B cell (primary cell): ENCODE data around the gene SERPINA9. TPM values are rescaled to one million over a fixed set of nuclear protein-coding genes. Genes with fewer than 3 reads are reported as not detected.

Experiments used
- ATAC-seq: fragments of 200-7000 bp; cut with Tn5 transposase; one replicate; pipeline ENCODE4 v1.10.0; 2021; ENCODE audit warnings: low read depth, mild to moderate bottlenecking, moderate number of reproducible peaks, moderate library complexity
- CTCF ChIA-PET: fragments of 350-600 bp; sonication (Branson Sonifier 250); formaldehyde crosslinking; loops from one replicate; lab custom pipeline; 2021; ENCODE audit warnings: antibody characterized with exemption, inconsistent platforms; lab: Charles Lee
- POLR2A ChIA-PET: fragments of 350-600 bp; sonication (Branson Sonifier 250); formaldehyde crosslinking; loops from one replicate; lab custom pipeline; 2021; ENCODE audit warnings: antibody characterized with exemption; lab: Charles Lee
- DNase-seq: peaks from one replicate; pipeline ENCODE4 v3.0.0; 2013
- H2AFZ ChIP-seq: 2 replicates; pipeline ENCODE4 v1.6.1; 2012; ENCODE audit warnings: mild to moderate bottlenecking, low read depth, low read length; ENCODE audit not compliant: insufficient read depth, poor library complexity, severe bottlenecking
- H3K27ac ChIP-seq, 2 donors: 1 replicate in 1 of 2; 2 replicates in 1 of 2; pipeline ENCODE4 v1.5.1; 2012 to 2013; ENCODE audit warnings: low read length in 2 of 2, mild to moderate bottlenecking in 2 of 2, moderate library complexity in 1 of 2
- H3K27me3 ChIP-seq, 4 experiments: fragments of 200-600 bp in 1 of 4; sonication (generic) in 1 of 4; replicated peaks in 1 of 4; 1 replicate in 2 of 4; 2 replicates in 2 of 4; pipeline versions ENCODE4 v1.6.1 to v1.7.0; 2013 to 2016; ENCODE audit warnings: low read length in 3 of 4, mild to moderate bottlenecking in 2 of 4, mixed read lengths in 1 of 4, moderate library complexity in 1 of 4; ENCODE audit not compliant: insufficient read depth in 4 of 4, control insufficient read depth in 3 of 4; ENCODE audit errors: control extremely low read depth in 1 of 4
- H3K36me3 ChIP-seq, 2 experiments: replicated peaks in 1 of 2; 1 replicate in 1 of 2; 2 replicates in 1 of 2; pipeline versions ENCODE4 v1.6.1 to v1.7.1; 2013; ENCODE audit warnings: low read length in 1 of 2; ENCODE audit not compliant: insufficient read depth in 2 of 2, control insufficient read depth in 1 of 2; ENCODE audit errors: control extremely low read depth in 1 of 2, extremely low read depth in 1 of 2
- H3K4me1 ChIP-seq, 2 donors: fragments of 200-600 bp in 1 of 2; sonication (generic) in 1 of 2; 1 replicate in 1 of 2; 2 replicates in 1 of 2; pipeline versions ENCODE4 v1.5.1 to v1.6.1; 2013 to 2017; ENCODE audit warnings: low read length in 2 of 2; ENCODE audit not compliant: control insufficient read depth in 2 of 2, insufficient read depth in 2 of 2
- H3K4me2 ChIP-seq: replicated peaks from 2 replicates; pipeline ENCODE3; 2012; ENCODE audit warnings: mild to moderate bottlenecking, low read depth, low read length; ENCODE audit not compliant: poor library complexity, severe bottlenecking
- H3K4me3 ChIP-seq, 5 experiments: fragments of 200-600 bp in 1 of 5; sonication (generic) in 1 of 5; 1 replicate in 3 of 5; 2 replicates in 2 of 5; pipeline versions ENCODE4 v1.5.1 to v1.7.0; 2011 to 2016; ENCODE audit warnings: low read length in 4 of 5, mild to moderate bottlenecking in 4 of 5, low read depth in 2 of 5, control low read depth in 1 of 5, moderate library complexity in 1 of 5; ENCODE audit not compliant: insufficient read depth in 1 of 5; ENCODE audit errors: control extremely low read depth in 1 of 5, extremely low read depth in 1 of 5
- H3K79me2 ChIP-seq: fragments of 200-600 bp; sonication (generic); one replicate; pipeline ENCODE4 v1.6.0; 2016; ENCODE audit warnings: low read length; ENCODE audit not compliant: control insufficient read depth, insufficient read depth
- H3K9ac ChIP-seq: fragments of 200-600 bp; sonication (generic); 2 replicates; pipeline ENCODE4 v1.6.1; 2017; ENCODE audit warnings: mild to moderate bottlenecking, low read length, moderate library complexity
- H3K9me3 ChIP-seq, 3 donors: one replicate each; pipeline versions ENCODE4 v1.6.1 to v1.7.1; 2013; ENCODE audit warnings: low read length in 2 of 3; ENCODE audit not compliant: control insufficient read depth in 2 of 3, insufficient read depth in 1 of 3; ENCODE audit errors: control extremely low read depth in 1 of 3
- H4K20me1 ChIP-seq: 2 replicates; pipeline ENCODE4 v1.6.0; 2012; ENCODE audit warnings: mild to moderate bottlenecking, low read length; ENCODE audit not compliant: insufficient read depth, control insufficient read depth, poor library complexity, severe bottlenecking
- H3K27ac Mint-ChIP-seq: one replicate; pipeline ENCODE4 v1.8.0; 2021; ENCODE audit warnings: mixed read lengths
- H3K27me3 Mint-ChIP-seq: one replicate; pipeline ENCODE4 v1.8.0; 2021; ENCODE audit warnings: mixed read lengths
- H3K4me1 Mint-ChIP-seq: one replicate; pipeline ENCODE4 v1.8.0; 2021; ENCODE audit warnings: mixed read lengths
- H3K4me3 Mint-ChIP-seq: one replicate; pipeline ENCODE4 v1.8.0; 2021; ENCODE audit warnings: mixed read lengths
- H3K9me3 Mint-ChIP-seq: one replicate; pipeline ENCODE4 v1.8.0; 2022; ENCODE audit warnings: mixed read lengths; ENCODE audit not compliant: insufficient read depth
- EZH2 ChIP-seq: IDR thresholded peaks from 2 replicates; pipeline ENCODE4 v1.6.1; 2012; ENCODE audit warnings: borderline replicate concordance, low read depth, mild to moderate bottlenecking, moderate library complexity, low read length; ENCODE audit not compliant: insufficient read depth, poor library complexity, severe bottlenecking
- WGBS: methylation state at CpG from one replicate; pipeline ENCODE4 v1.1.5; 2013; ENCODE audit warnings: missing lambda C conversion rate; ENCODE audit not compliant: insufficient coverage; 5-methylcytosine and 5-hydroxymethylcytosine counted together
- intact Hi-C: fragments of 100-400 bp; cut with micrococcal nuclease; formaldehyde crosslinking; loops from one replicate; pipeline ENCODE4 v1.10.0; 2022
- polyA plus RNA-seq: library from polyadenylated mRNA; depleted of rRNA; stranded (reverse); fragments of >200 nt; gene quantifications from 2 replicates; pipeline ENCODE4 v1.2.3, GENCODE V29; 2012
- total RNA-seq, 2 donors: library from RNA; stranded (reverse); fragments of 120-200 nt in 1 of 2; gene quantifications; 1 replicate in 1 of 2; 2 replicates in 1 of 2; pipeline versions ENCODE4 v1.2.3 to v1.2.4, GENCODE V29; 2013 to 2022
- TF ChIP-seq, protein P1 (sequence below): fragments of 200-600 bp; IDR thresholded peaks from one replicate; pipeline ENCODE4 v1.8.0; 2022; ENCODE audit warnings: antibody characterized with exemption, mild to moderate bottlenecking

SERPINA9 gene
- total and polyA plus RNA-seq, 2 donors (not counting 1 experiment from before 2014, with no cell fraction given) = 0.74 TPM; not detected in 1

DNA sequence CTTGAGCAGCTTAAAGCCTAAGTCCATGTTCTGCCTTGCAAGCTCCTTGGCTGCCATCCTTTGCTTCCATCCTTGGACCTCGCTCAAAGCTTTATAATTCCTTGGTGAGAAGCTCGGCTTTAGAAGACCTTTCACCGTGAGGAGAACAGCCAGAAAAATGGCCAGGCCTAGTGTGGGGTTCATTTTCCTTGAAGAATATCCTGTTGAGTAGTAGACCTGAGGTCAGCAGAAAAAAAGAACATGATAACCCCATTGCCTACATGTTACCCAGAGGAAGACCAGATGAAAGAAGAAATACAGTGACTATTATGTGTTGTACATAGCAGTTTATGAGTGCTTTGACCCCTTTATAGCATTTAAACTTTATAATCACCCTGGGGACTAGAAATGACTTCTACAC is 22.2 kb upstream of the SERPINA9 start:
- Mint-ChIP-seq H3K27ac (no peak overlapping the region), H3K4me3 (no peak overlapping the region), H3K4me1 (no peaks in the 10 kb centered on the region), H3K27me3 (peaks cover 2% of the 10 kb centered on the region), H3K9me3 (no peaks in the 10 kb centered on the region)
- peaks cover 0 to 8% (median 0%) of the 10 kb centered on the region in 3 donors for H3K9me3 ChIP-seq
- POLR2A ChIA-PET = no interaction called here
- H4K20me1 ChIP-seq = no peaks in the 10 kb centered on the region
- DNase-seq = no peak
- no peaks in the 10 kb centered on the region for H3K4me1 ChIP-seq
- CTCF ChIA-PET = interaction anchor here (1.0 to 1.4 kb wide), 2 partner anchors 11 to 12 kb away, joined by 4 read pairs; no protein-coding TSS in a partner anchor
- H3K79me2 ChIP-seq = no peaks in the 10 kb centered on the region
- intact Hi-C loops = no loop called here
- H3K36me3 ChIP-seq = no peaks in the 10 kb centered on the region
- no peak overlapping the region for H3K4me3 ChIP-seq
- no peak for ATAC-seq
- 60% methylated on average over 2 of the region's 3 CpGs for WGBS
- no peak overlapping the region for H3K4me2 ChIP-seq
- no peak overlapping the region for H3K9ac ChIP-seq
- TF ChIP-seq, protein P1, sequence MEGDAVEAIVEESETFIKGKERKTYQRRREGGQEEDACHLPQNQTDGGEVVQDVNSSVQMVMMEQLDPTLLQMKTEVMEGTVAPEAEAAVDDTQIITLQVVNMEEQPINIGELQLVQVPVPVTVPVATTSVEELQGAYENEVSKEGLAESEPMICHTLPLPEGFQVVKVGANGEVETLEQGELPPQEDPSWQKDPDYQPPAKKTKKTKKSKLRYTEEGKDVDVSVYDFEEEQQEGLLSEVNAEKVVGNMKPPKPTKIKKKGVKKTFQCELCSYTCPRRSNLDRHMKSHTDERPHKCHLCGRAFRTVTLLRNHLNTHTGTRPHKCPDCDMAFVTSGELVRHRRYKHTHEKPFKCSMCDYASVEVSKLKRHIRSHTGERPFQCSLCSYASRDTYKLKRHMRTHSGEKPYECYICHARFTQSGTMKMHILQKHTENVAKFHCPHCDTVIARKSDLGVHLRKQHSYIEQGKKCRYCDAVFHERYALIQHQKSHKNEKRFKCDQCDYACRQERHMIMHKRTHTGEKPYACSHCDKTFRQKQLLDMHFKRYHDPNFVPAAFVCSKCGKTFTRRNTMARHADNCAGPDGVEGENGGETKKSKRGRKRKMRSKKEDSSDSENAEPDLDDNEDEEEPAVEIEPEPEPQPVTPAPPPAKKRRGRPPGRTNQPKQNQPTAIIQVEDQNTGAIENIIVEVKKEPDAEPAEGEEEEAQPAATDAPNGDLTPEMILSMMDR = no peak
- TF ChIP-seq EZH2 = no peak
- H3K27me3 ChIP-seq = no peaks in the 10 kb centered on the region
- no peak overlapping the region for H2AFZ ChIP-seq
- no peak overlapping the region for H3K27ac ChIP-seq

DNA sequence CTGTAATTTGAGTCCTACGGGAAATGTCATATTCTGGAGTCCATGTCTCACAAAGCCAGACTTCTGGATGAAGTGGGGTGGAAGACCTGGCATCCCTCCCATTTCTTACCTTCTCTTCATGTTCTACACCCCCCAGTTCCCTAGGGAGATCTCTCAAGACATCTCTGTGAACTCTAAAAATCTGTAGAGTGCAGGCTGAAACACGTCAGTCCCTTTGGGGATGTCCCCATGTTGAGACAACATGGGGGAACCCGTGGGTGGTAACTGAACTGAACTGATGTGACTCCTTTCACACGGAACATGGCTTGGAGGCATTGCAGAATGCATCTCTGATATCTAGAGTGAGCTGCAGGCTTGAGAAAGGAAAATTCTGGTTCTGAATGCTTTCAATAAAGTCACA is 18.1 kb upstream of the SERPINA9 start:
- Histone ChIP-seq H4K20me1 (no peaks in the 10 kb centered on the region), H3K9me3 (peaks cover 0 to 3% (median 0%) of the 10 kb centered on the region in 3 donors), H3K4me2 (no peak overlapping the region), H3K27me3 (no peaks in the 10 kb centered on the region), H3K4me3 (no peak overlapping the region), H3K36me3 (no peaks in the 10 kb centered on the region), H3K27ac (no peak overlapping the region), H3K9ac (no peak overlapping the region), H2AFZ (no peak overlapping the region), H3K4me1 (no peaks in the 10 kb centered on the region), H3K79me2 (no peaks in the 10 kb centered on the region)
- Mint-ChIP-seq H3K27me3 (no peaks in the 10 kb centered on the region), H3K27ac (no peak overlapping the region), H3K4me1 (no peaks in the 10 kb centered on the region), H3K9me3 (no peaks in the 10 kb centered on the region), H3K4me3 (no peak overlapping the region)
- CTCF ChIA-PET = no interaction called here
- no peak for TF ChIP-seq EZH2
- TF ChIP-seq, protein P1 = no peak
- ATAC-seq (no peak), DNase-seq (no peak)
- intact Hi-C loops = no loop called here
- 63% methylated on average over 3 of the region's 4 CpGs for WGBS
- POLR2A ChIA-PET = no interaction called here
